Adrenal gland (tissue), 5 donors: ENCODE data around the gene GANC.

Source experiments
- POLR2A ChIP-seq, 2 donors: fragments of 450-650 bp; IDR thresholded peaks; one replicate each; pipeline ENCODE4 v1.6.1; 2017; ENCODE audit warnings: antibody characterized with exemption in 2 of 2, mild to moderate bottlenecking in 2 of 2, moderate library complexity in 1 of 2
- TF ChIP-seq, protein P1 (sequence below), 6 experiments: fragments of 450-650 bp in 4 of 6; fragments of 200-600 bp in 2 of 6; sonication (generic) in 1 of 6; IDR thresholded peaks; 1 replicate in 5 of 6; 2 replicates in 1 of 6; pipeline versions ENCODE4 v1.5.1 to v1.8.0; 2016 to 2021; ENCODE audit warnings: antibody characterized with exemption in 6 of 6, mild to moderate bottlenecking in 2 of 6, moderate library complexity in 1 of 6
- donor health status: DM: no; HTN: no; CAD: no.

DNA sequence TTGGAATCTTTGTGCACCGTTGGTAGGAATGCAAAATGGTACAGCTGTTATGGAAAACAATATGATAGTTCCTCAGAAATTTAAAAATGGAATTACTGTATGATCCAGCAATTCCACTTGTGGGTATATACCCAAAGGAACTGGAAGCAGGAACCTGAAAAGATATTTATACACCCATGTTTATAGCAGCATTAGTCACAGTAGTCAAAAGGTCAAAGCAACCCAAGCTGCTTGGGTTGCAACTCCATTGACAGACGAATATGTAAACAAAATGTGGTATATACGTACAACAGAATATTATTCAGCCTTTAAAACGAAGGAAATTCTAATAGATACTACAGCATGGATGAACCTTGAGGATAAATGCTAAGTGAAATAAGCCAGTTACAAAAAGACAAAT, 51.3 kb downstream of the GANC start:
- TF ChIP-seq POLR2A (IDR thresholded peaks at IDR 0.05), result no peak
- TF ChIP-seq, protein P1, sequence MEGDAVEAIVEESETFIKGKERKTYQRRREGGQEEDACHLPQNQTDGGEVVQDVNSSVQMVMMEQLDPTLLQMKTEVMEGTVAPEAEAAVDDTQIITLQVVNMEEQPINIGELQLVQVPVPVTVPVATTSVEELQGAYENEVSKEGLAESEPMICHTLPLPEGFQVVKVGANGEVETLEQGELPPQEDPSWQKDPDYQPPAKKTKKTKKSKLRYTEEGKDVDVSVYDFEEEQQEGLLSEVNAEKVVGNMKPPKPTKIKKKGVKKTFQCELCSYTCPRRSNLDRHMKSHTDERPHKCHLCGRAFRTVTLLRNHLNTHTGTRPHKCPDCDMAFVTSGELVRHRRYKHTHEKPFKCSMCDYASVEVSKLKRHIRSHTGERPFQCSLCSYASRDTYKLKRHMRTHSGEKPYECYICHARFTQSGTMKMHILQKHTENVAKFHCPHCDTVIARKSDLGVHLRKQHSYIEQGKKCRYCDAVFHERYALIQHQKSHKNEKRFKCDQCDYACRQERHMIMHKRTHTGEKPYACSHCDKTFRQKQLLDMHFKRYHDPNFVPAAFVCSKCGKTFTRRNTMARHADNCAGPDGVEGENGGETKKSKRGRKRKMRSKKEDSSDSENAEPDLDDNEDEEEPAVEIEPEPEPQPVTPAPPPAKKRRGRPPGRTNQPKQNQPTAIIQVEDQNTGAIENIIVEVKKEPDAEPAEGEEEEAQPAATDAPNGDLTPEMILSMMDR (IDR thresholded peaks at IDR 0.05), result no peak
